IPS-NIHi11 (cell line): ENCODE results near the gene SPAG16.

Experiments used
- DNase-seq: peaks from one replicate; pipeline ENCODE4 v3.0.0; 2012; ENCODE audit warnings: mixed read lengths, low spot score

SPAG16 gene

GRCh38 chr2:214076527-214076926, 792.3 kb downstream of the SPAG16 start:
- no peak for DNase-seq

- no peak for DNase-seq
Observed at GRCh38 chr2:214077727-214078126, 793.5 kb downstream of the SPAG16 start.

- DNase-seq, result no peak
Observed at GRCh38 chr2:214079032-214079431, 794.8 kb downstream of the SPAG16 start.

- DNase-seq, result no peak
Observed at GRCh38 chr2:214088536-214088935, 804.3 kb downstream of the SPAG16 start.

GRCh38 chr2:214096208-214096715, 812.0 kb downstream of the SPAG16 start:
- DNase-seq, result no peak

- no peak for DNase-seq
Observed at GRCh38 chr2:214098811-214099210, 814.5 kb downstream of the SPAG16 start.

- no peak for DNase-seq
Observed at GRCh38 chr2:214100488-214100887, 816.2 kb downstream of the SPAG16 start.

- peak; percentile 22 for DNase-seq
Observed at GRCh38 chr2:214103276-214104001, 819.2 kb downstream of the SPAG16 start.

- peak; percentile 20 for DNase-seq
Observed at GRCh38 chr2:214104219-214104618, 820.0 kb downstream of the SPAG16 start.

- DNase-seq, result no peak
Observed at GRCh38 chr2:214104967-214105366, 820.7 kb downstream of the SPAG16 start.

GRCh38 chr2:214107726-214108125, 823.5 kb downstream of the SPAG16 start:
- no peak for DNase-seq

GRCh38 chr2:214108598-214108997, 824.3 kb downstream of the SPAG16 start:
- no peak for DNase-seq

GRCh38 chr2:214117054-214117453, 832.8 kb downstream of the SPAG16 start:
- DNase-seq, result no peak

- DNase-seq, result no peak
Observed at GRCh38 chr2:214126135-214126534, 841.9 kb downstream of the SPAG16 start.

- DNase-seq, result peak; percentile 40
Observed at GRCh38 chr2:214127170-214127569, 842.9 kb downstream of the SPAG16 start.

- peak; percentile 26 for DNase-seq
Observed at GRCh38 chr2:214127571-214127970, 843.3 kb downstream of the SPAG16 start.

- DNase-seq, result no peak
Observed at GRCh38 chr2:214128040-214128439, 843.8 kb downstream of the SPAG16 start.

GRCh38 chr2:214130114-214130513, 845.9 kb downstream of the SPAG16 start:
- no peak for DNase-seq

GRCh38 chr2:214135966-214136365, 851.7 kb downstream of the SPAG16 start:
- DNase-seq, result no peak

GRCh38 chr2:214138779-214139178, 854.5 kb downstream of the SPAG16 start:
- no peak for DNase-seq

- no peak for DNase-seq
Observed at GRCh38 chr2:214139630-214140284, 855.5 kb downstream of the SPAG16 start.

- DNase-seq, result no peak
Observed at GRCh38 chr2:214156971-214157370, 872.7 kb downstream of the SPAG16 start.

- no peak for DNase-seq
Observed at GRCh38 chr2:214158851-214159250, 874.6 kb downstream of the SPAG16 start.

- no peak for DNase-seq
Observed at GRCh38 chr2:214169281-214169680, 885.0 kb downstream of the SPAG16 start.
